H9 (cell line): ENCODE measurements around the gene ZNG1B. TPM values are rescaled to one million over a fixed set of nuclear protein-coding genes. Genes with fewer than 3 reads are reported as not detected.

ENCODE experiments used
- total RNA-seq: library from RNA; stranded (reverse); gene quantifications from 2 replicates; pipeline ENCODE4 v1.2.1, GENCODE V29; 2021

Gene ZNG1B
- total RNA-seq, 1 experiment from 2014 or later: 41.7 TPM

Other genes starting within 250 kb of the ZNG1B start
- not detected in 2 replicates for gene PAX8, start 158.8 kb upstream of the ZNG1B start, total RNA-seq
- 0.09 TPM in 1 of 2 replicates, not detected in the other for gene FOXD4L1, start 61.0 kb downstream of the ZNG1B start, total RNA-seq
- gene RABL2A, start 189.6 kb downstream of the ZNG1B start, total RNA-seq: 11.4 and 12.7 TPM in 2 replicates